ENCODE data around the gene SLC1A6. TPM values are rescaled to one million over a fixed set of nuclear protein-coding genes. Genes with fewer than 3 reads are reported as not detected.

SLC1A6 gene
- polyA plus RNA-seq, 4 donors: 0.06 TPM; not detected in 2

DNA sequence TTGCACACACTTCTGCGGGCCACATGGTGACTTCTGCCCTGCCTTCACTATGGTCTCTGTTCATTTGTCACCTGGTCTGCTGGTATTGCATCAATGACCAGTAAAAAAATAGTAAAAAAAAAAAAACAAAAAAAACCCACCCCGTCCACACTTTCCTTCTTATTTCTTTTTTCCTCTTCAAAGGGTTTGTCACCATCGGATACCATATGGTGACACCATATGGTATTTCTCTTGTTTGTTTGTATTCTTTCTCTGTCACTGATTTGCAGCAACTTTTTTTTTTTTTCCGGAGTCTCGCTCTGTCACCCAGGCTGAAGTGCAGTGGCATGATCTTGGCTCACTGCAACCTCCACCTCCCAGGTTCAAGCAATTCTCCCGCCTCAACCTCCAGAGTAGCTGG lies 64.5 kb downstream of the SLC1A6 start:
- H3K4me1 ChIP-seq (ENCODE audit: control insufficient read depth in 3 of 3, insufficient read depth in 2 of 3, low read depth in 1 of 3, low read length in 2 of 3): no peaks in the 10 kb centered on the region
- WGBS, 3 donors: 63 to 75% (median 69%) methylated on average over 6 of the region's 6 CpGs
- DNase-seq (no peak), FAIRE-seq (no peak)
- H3K9me3 ChIP-seq (ENCODE audit: control insufficient read depth in 2 of 2, insufficient read depth in 1 of 2, low read depth in 1 of 2, low read length in 1 of 2): no peaks in the 10 kb centered on the region
- H3K4me3 ChIP-seq (ENCODE audit: low read depth in 1 of 3, low read length in 3 of 3): no peak overlapping the region
- H3K36me3 ChIP-seq (ENCODE audit: control insufficient read depth in 3 of 3, insufficient read depth in 2 of 3, low read depth in 1 of 3, low read length in 3 of 3): no peaks in the 10 kb centered on the region
- no peak overlapping the region for H3K27ac ChIP-seq (ENCODE audit: low read depth in 1 of 3, low read length in 2 of 3)
- no peaks in the 10 kb centered on the region for H3K27me3 ChIP-seq (ENCODE audit: control insufficient read depth in 3 of 3, insufficient read depth in 3 of 3, low read length in 3 of 3)

DNA sequence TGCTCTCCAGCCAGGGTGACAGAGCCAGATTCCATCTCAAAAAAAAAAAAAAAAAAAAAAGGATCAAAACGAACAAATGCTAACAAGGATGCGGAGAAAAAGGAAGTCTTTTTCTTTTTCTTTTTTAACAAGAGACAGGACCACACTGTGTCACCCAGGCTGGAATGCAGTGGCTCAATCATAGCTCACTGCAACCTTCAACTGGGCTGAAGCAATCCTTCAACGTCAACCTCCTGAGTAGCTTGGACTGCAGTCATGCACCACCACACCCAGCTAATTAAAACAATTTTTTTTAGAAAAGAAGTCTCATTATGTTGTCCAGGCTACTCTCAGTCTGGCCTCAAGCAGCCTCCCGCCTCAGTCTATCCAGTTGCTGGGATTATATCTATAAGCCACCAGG lies 73.0 kb downstream of the SLC1A6 start:
- no peak overlapping the region for H3K4me3 ChIP-seq (ENCODE audit: low read depth in 1 of 3, low read length in 3 of 3)
- H3K27ac ChIP-seq (ENCODE audit: low read depth in 1 of 3, low read length in 2 of 3): no peak overlapping the region
- no peak for DNase-seq
- no peaks in the 10 kb centered on the region for H3K4me1 ChIP-seq (ENCODE audit: control insufficient read depth in 3 of 3, insufficient read depth in 2 of 3, low read depth in 1 of 3, low read length in 2 of 3)
- no peaks in the 10 kb centered on the region for H3K36me3 ChIP-seq (ENCODE audit: control insufficient read depth in 3 of 3, insufficient read depth in 2 of 3, low read depth in 1 of 3, low read length in 3 of 3)
- no peak for FAIRE-seq
- WGBS, 3 donors: 65 to 85% (median 80%) methylated on average over 3 to 4 of the region's 4 CpGs
- no peaks in the 10 kb centered on the region for H3K9me3 ChIP-seq (ENCODE audit: control insufficient read depth in 2 of 2, insufficient read depth in 1 of 2, low read depth in 1 of 2, low read length in 1 of 2)
- H3K27me3 ChIP-seq (ENCODE audit: control insufficient read depth in 3 of 3, insufficient read depth in 3 of 3, low read length in 3 of 3): no peaks in the 10 kb centered on the region

DNA sequence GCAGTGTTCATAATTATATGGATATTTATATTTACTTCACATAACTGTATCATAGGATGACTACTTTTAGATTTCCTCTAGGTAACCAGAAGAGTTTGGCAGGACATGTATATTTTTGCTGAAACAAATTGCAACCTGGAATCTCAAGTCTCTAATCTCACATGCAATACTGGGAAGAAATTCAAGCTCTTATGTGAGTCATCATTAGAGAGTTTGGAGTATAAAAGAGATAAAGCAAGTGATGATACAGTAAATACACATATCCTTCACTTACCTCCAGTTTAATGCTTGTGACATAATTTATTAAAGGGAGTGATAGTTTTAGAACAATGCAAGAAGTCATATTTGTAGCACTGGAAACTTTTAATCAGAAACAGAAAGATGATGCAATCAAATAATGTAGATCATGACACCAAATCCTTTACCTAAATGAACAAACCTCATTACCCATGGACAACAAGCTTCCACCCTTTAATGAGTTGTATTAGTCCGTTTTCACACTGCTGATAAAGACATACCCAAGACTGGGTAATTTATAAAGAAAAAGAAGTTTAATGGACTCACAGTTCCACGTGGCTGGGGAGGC lies 77.9 kb downstream of the SLC1A6 start:
- Histone ChIP-seq H3K4me3 (ENCODE audit: low read depth in 1 of 3, low read length in 3 of 3) (no peak overlapping the region), H3K36me3 (ENCODE audit: control insufficient read depth in 3 of 3, insufficient read depth in 2 of 3, low read depth in 1 of 3, low read length in 3 of 3) (no peaks in the 10 kb centered on the region), H3K27ac (ENCODE audit: low read depth in 1 of 3, low read length in 2 of 3) (no peak overlapping the region), H3K27me3 (ENCODE audit: control insufficient read depth in 3 of 3, insufficient read depth in 3 of 3, low read length in 3 of 3) (peaks cover 0 to 4% (median 0%) of the 10 kb centered on the region in 3 donors), H3K4me1 (ENCODE audit: control insufficient read depth in 3 of 3, insufficient read depth in 2 of 3, low read depth in 1 of 3, low read length in 2 of 3) (no peaks in the 10 kb centered on the region), H3K9me3 (ENCODE audit: control insufficient read depth in 2 of 2, insufficient read depth in 1 of 2, low read depth in 1 of 2, low read length in 1 of 2) (no peaks in the 10 kb centered on the region)
- WGBS, 3 donors: 13 to 42% (median 30%) methylated on average over 2 of the region's 2 CpGs
- FAIRE-seq (no peak), DNase-seq (no peak)

Other genes starting within 250 kb of the SLC1A6 start
- gene ADGRE2, start 201.3 kb downstream of the SLC1A6 start, polyA plus RNA-seq: 1 to 10 TPM in 1 of 4 donors, under 1 TPM in 3; 0.22 to 1.2 (median 0.58) TPM
- not detected for gene OR7A5, start 144.7 kb downstream of the SLC1A6 start, polyA plus RNA-seq
- under 1 TPM in 1 of 4 donors, not detected in 3; 0.04 TPM for gene OR7C1, start 144.7 kb downstream of the SLC1A6 start, polyA plus RNA-seq
- not detected for gene OR7A10, start 130.9 kb downstream of the SLC1A6 start, polyA plus RNA-seq
- not detected for gene OR7A17, start 93.7 kb downstream of the SLC1A6 start, polyA plus RNA-seq
- not detected for gene OR7C2, start 38.4 kb downstream of the SLC1A6 start, polyA plus RNA-seq
- not detected for gene CASP14, start 69.6 kb upstream of the SLC1A6 start, polyA plus RNA-seq
- gene OR1I1, start 102.3 kb upstream of the SLC1A6 start, polyA plus RNA-seq: not detected
- 1 to 10 TPM in 3 of 4 donors, under 1 TPM in 1; 0.45 to 5.4 (median 3.3) TPM for gene SYDE1, start 127.5 kb upstream of the SLC1A6 start, polyA plus RNA-seq
- 10 to 100 TPM in 2 of 4 donors, 1 to 10 TPM in 1, under 1 TPM in 1; 0.45 to 15.6 (median 6.6) TPM for gene NOTCH3, start 221.1 kb upstream of the SLC1A6 start, polyA plus RNA-seq

All from small intestine (tissue), 7 donors.